Measurements from ENCODE around the gene RERE. TPM values are rescaled to one million over a fixed set of nuclear protein-coding genes. Genes with fewer than 3 reads are reported as not detected.

RERE gene
- total RNA-seq, 4 donors from 2014 or later = 51.2 to 1,226 (median 253) TPM

DNA sequence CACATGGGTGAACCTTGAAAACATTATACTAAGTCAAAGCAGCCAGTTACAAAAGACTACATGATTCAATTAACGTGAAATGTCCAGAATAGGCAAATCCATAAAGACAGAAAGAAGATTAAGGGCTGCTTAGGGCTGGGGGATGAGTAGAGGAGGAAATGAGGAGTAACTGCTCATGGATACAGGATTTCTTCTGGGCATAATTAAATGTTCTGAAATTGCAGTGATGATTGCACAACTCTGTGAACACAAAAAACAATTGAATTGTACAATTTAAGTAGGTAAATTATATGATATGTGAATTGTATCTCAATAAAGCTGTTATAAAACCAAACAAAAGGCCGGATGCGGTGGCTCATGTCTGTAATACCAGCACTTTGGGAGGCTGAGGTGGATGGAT, 52.2 kb downstream of the RERE start:
- H3K27ac ChIP-seq = no peak overlapping the region
- intact Hi-C loops (cut with DNase I; ENCODE audit: low total_unique reads) = no loop called here
- no peak for DNase-seq
- TF ChIP-seq, protein P1, sequence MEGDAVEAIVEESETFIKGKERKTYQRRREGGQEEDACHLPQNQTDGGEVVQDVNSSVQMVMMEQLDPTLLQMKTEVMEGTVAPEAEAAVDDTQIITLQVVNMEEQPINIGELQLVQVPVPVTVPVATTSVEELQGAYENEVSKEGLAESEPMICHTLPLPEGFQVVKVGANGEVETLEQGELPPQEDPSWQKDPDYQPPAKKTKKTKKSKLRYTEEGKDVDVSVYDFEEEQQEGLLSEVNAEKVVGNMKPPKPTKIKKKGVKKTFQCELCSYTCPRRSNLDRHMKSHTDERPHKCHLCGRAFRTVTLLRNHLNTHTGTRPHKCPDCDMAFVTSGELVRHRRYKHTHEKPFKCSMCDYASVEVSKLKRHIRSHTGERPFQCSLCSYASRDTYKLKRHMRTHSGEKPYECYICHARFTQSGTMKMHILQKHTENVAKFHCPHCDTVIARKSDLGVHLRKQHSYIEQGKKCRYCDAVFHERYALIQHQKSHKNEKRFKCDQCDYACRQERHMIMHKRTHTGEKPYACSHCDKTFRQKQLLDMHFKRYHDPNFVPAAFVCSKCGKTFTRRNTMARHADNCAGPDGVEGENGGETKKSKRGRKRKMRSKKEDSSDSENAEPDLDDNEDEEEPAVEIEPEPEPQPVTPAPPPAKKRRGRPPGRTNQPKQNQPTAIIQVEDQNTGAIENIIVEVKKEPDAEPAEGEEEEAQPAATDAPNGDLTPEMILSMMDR (IDR thresholded peaks at IDR 0.05) = no peak
- no peak for TF ChIP-seq POLR2A (IDR thresholded peaks at IDR 0.05)
- H3K4me1 ChIP-seq = peaks cover 0 to 8% of the 10 kb centered on the region in 2 donors
- H3K4me3 ChIP-seq = no peak overlapping the region
- no peaks in the 10 kb centered on the region for H3K9me3 ChIP-seq
- H3K36me3 ChIP-seq = no peaks in the 10 kb centered on the region
- no peaks in the 10 kb centered on the region for H3K27me3 ChIP-seq

DNA sequence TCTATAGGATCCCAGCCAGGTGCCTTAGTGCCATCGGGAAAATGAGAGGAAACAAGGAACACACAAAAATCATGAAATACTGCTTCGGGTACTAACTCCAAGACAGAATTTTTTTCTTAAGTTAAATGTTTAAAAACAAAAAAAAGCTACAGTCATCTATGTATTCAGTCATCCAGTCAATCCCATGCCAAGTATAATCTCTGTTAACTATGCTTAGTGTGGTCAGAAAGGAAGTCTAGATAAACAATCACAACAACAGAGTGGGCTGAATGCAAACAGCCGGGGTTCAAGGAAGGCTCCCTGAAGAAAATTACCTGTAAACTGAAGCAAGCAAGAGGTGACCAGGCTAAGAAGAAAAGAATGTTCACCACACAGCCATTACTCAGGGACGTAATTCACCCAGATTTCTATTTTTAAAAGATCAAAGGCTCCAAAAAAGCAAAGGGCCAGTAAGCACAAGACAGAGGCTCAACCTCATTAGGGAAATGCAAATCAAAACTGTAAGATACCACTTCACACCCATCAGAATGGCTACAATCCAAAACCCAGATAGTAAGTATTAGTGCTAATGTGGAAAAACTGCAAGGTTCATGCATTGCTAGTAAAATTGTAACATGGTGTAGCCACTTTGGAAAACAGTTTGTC, 53.0 kb downstream of the RERE start:
- no peak overlapping the region for H3K4me3 ChIP-seq
- H3K27me3 ChIP-seq = no peaks in the 10 kb centered on the region
- DNase-seq = no peak
- no peak for TF ChIP-seq POLR2A (IDR thresholded peaks at IDR 0.05)
- TF ChIP-seq, protein P1 (IDR thresholded peaks at IDR 0.05) = no peak
- peak overlapping the region; percentile 17 to 54 for H3K27ac ChIP-seq
- H3K9me3 ChIP-seq = no peaks in the 10 kb centered on the region
- peaks cover 0 to 8% of the 10 kb centered on the region in 2 donors for H3K4me1 ChIP-seq
- intact Hi-C loops (cut with DNase I; ENCODE audit: low total_unique reads) = no loop called here
- H3K36me3 ChIP-seq = no peaks in the 10 kb centered on the region

DNA sequence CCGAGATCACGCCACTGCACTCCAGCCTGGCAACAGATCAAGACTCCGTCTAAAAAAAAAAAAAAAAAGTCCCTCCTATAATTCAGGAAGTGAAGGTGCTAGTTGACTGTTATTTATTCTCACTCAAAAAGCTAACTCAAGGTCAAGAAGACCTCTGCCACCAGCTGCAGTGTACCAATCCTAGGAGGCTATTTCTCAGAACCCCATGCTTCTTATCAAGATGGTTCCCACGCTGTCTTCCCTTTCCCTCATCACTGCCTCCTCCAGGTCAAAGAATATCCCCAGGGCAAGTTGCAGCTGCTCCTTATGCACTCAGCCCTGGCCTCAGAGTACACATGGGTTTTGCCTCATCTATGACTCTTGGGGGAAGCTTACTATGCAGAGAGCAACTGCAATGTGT, 53.6 kb downstream of the RERE start:
- Histone ChIP-seq H3K36me3 (no peaks in the 10 kb centered on the region), H3K27me3 (no peaks in the 10 kb centered on the region), H3K27ac (peak overlapping the region; percentile 54 to 65), H3K9me3 (no peaks in the 10 kb centered on the region), H3K4me3 (no peak overlapping the region), H3K4me1 (peaks cover 0 to 8% of the 10 kb centered on the region in 2 donors)
- no peak for TF ChIP-seq POLR2A (IDR thresholded peaks at IDR 0.05)
- TF ChIP-seq, protein P1 (IDR thresholded peaks at IDR 0.05) = no peak
- DNase-seq = peak in 1 of 2 donors; percentile 75
- intact Hi-C loops (cut with DNase I; ENCODE audit: low total_unique reads) = no loop called here

DNA sequence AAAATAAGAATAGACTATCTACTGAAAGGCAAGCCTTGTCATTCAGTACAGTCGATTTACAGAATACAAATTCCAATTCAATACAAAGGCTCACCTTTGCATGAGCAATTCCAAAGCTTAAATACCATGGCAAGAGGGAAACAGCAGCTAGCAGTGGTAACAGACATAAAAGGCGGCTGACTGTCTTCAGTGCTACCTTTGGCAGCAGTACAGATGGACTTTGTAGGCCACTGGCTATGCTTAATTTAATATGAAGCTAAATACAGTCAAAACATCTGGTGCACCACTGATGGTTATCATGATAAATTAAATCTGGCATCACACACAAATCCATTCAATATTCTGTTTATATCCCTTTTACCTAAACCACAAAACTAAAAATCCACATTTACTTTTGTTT, 62.4 kb downstream of the RERE start:
- no peak for DNase-seq
- Histone ChIP-seq H3K27ac (no peak overlapping the region), H3K36me3 (no peaks in the 10 kb centered on the region), H3K9me3 (no peaks in the 10 kb centered on the region), H3K4me3 (no peak overlapping the region), H3K27me3 (no peaks in the 10 kb centered on the region), H3K4me1 (no peaks in the 10 kb centered on the region)
- no peak for TF ChIP-seq POLR2A (IDR thresholded peaks at IDR 0.05)
- TF ChIP-seq, protein P1 (IDR thresholded peaks at IDR 0.05) = no peak
- intact Hi-C loops (cut with DNase I; ENCODE audit: low total_unique reads) = no loop called here

- H3K27ac ChIP-seq = no peak overlapping the region
- no peaks in the 10 kb centered on the region for H3K4me1 ChIP-seq
- DNase-seq = no peak
- no peaks in the 10 kb centered on the region for H3K27me3 ChIP-seq
- H3K36me3 ChIP-seq = no peaks in the 10 kb centered on the region
- TF ChIP-seq, protein P1 (IDR thresholded peaks at IDR 0.05) = no peak
- TF ChIP-seq POLR2A (IDR thresholded peaks at IDR 0.05) = no peak
- H3K4me3 ChIP-seq = no peak overlapping the region
- intact Hi-C loops (cut with DNase I; ENCODE audit: low total_unique reads) = no loop called here
- no peaks in the 10 kb centered on the region for H3K9me3 ChIP-seq
Observed at GRCh38 chr1:8754247-8754650, 63.2 kb downstream of the RERE start.

Measured in uterus (tissue), 4 donors.